ENCODE results near the gene MRPL51.

Gene MRPL51

GRCh38 chr12:6460751-6461371 lies 32.2 kb downstream of the MRPL51 start:
- DNase-seq = peak; percentile 83

- no peak for DNase-seq
Observed at GRCh38 chr12:6459004-6459337, 34.1 kb downstream of the MRPL51 start.

GRCh38 chr12:6458281-6459003 lies 34.6 kb downstream of the MRPL51 start:
- no peak for DNase-seq

GRCh38 chr12:6457220-6457945 lies 35.7 kb downstream of the MRPL51 start:
- DNase-seq = peak; percentile 59

GRCh38 chr12:6452944-6453630 lies 40.0 kb downstream of the MRPL51 start:
- peak; percentile 81 for DNase-seq

GRCh38 chr12:6452245-6452943 lies 40.7 kb downstream of the MRPL51 start:
- peak; percentile 84 for DNase-seq

- peak; percentile 89 for DNase-seq
Observed at GRCh38 chr12:6451348-6452244, 41.5 kb downstream of the MRPL51 start, which contains the start of gene TAPBPL. TSS of gene TAPBPL (plus strand) at chr12:6452042. CDS start at chr12:6452249, 207 bp downstream.

GRCh38 chr12:6450869-6451347 lies 42.2 kb downstream of the MRPL51 start:
- DNase-seq = peak; percentile 86

- DNase-seq = peak; percentile 68
Observed at GRCh38 chr12:6450091-6450868, 42.8 kb downstream of the MRPL51 start.

GRCh38 chr12:6444704-6445688 lies 48.1 kb downstream of the MRPL51 start, which contains the start of gene CD27:
TSS of gene CD27 (plus strand) at chr12:6444955. CDS start at chr12:6445096, 141 bp downstream.
- peak; percentile 81 for DNase-seq

GRCh38 chr12:6444031-6444430 lies 49.0 kb downstream of the MRPL51 start:
- DNase-seq = no peak

GRCh38 chr12:6443361-6443983 lies 49.6 kb downstream of the MRPL51 start:
- DNase-seq = no peak

- DNase-seq = no peak
Observed at GRCh38 chr12:6442836-6443235, 50.2 kb downstream of the MRPL51 start.

Measured in activated CD8-positive, alpha-beta memory T cell treated with anti-CD3 and anti-CD28 coated beads for 24 hours (primary cell).